GM19193 (cell line): ENCODE results near the gene HOXB13.

Experiments
- POLR2A ChIP-seq: IDR thresholded peaks from 4 replicates; pipeline ENCODE4 v1.6.1; 2011; ENCODE audit not compliant: insufficient read depth, insufficient read length; ENCODE audit errors: extremely low read depth

HOXB13 gene

GRCh38 chr17:48728232-48729231 is at the start of gene HOXB13:
HOXB13 (minus strand) TSS chr17:48728750; CDS start chr17:48728593, 157 bp downstream.
- TF ChIP-seq POLR2A: no peak

GRCh38 chr17:48776602-48777001 is 48.1 kb upstream of the HOXB13 start:
- no peak for TF ChIP-seq POLR2A

GRCh38 chr17:48773245-48773644 is 44.7 kb upstream of the HOXB13 start:
- TF ChIP-seq POLR2A: no peak

- no peak for TF ChIP-seq POLR2A
Measured at GRCh38 chr17:48770954-48771353, 42.4 kb upstream of the HOXB13 start.

GRCh38 chr17:48769009-48769675 is 40.6 kb upstream of the HOXB13 start:
- TF ChIP-seq POLR2A: no peak

GRCh38 chr17:48767263-48767774 is 38.8 kb upstream of the HOXB13 start:
- TF ChIP-seq POLR2A: no peak

GRCh38 chr17:48761114-48761513 is 32.6 kb upstream of the HOXB13 start:
- no peak for TF ChIP-seq POLR2A

- TF ChIP-seq POLR2A: no peak
Measured at GRCh38 chr17:48760411-48760810, 31.9 kb upstream of the HOXB13 start.

- TF ChIP-seq POLR2A: no peak
Measured at GRCh38 chr17:48759288-48759687, 30.7 kb upstream of the HOXB13 start.

GRCh38 chr17:48757524-48757961 is 29.0 kb upstream of the HOXB13 start:
- no peak for TF ChIP-seq POLR2A

- no peak for TF ChIP-seq POLR2A
Measured at GRCh38 chr17:48756830-48757251, 28.3 kb upstream of the HOXB13 start.

- no peak for TF ChIP-seq POLR2A
Measured at GRCh38 chr17:48755356-48755755, 26.8 kb upstream of the HOXB13 start.

- TF ChIP-seq POLR2A: no peak
Measured at GRCh38 chr17:48754500-48755261, 26.1 kb upstream of the HOXB13 start.

GRCh38 chr17:48753794-48754499 is 25.4 kb upstream of the HOXB13 start:
- no peak for TF ChIP-seq POLR2A

GRCh38 chr17:48752399-48753288 is 24.1 kb upstream of the HOXB13 start:
- TF ChIP-seq POLR2A: no peak
